Activated CD4-positive, CD25-positive, alpha-beta regulatory T cell treated with anti-CD3 and anti-CD28 coated beads, Interleukin-2, amount 50 U/mL, for 16 hours (primary cell): Measurements from ENCODE around the gene TFR2.
A peak's percentile ranks its signal among the peaks of the same experiment; 100 is the strongest.

ENCODE experiments used
- DNase-seq: peaks from one replicate; pipeline ENCODE4 v3.0.0-alpha.2; 2020; ENCODE audit warnings: low read depth, low spot score

Gene TFR2

GRCh38 chr7:100654908-100655831 lies 13.8 kb upstream of the TFR2 start:
- DNase-seq = no peak

DNA sequence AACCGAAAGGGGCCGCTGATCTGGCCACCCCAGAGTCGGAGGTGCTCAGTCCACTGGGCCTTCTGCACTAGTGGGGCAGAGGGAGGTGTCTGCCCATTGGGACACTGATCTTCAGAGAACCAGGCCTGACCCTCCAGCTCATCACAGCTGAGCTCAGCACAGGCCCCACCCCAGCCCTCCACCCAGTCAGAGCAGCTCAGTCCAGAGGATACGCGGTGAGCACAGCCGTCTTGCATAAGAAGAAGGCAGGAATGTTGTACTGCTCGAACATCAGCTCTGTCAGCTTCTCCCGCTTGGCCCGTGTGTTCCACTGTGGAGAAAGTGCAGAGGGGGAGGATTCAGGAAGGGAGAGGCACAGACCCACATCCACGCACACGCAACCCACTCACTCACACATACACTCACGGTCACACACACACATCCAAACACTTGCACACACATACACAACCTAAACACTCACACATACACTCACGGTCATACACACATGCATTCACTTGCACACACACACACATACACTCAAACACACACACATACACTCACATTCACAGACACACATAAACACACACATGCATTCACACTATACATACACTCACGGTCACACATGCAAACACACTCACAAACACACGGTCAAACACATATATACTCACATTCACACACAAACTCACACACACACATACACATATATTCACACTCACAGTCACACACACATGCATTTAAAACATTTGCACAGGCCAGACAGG lies 8.6 kb upstream of the TFR2 start:
- DNase-seq = no peak

GRCh38 chr7:100642534-100642907 lies 1.2 kb upstream of the TFR2 start:
- DNase-seq = no peak

DNA sequence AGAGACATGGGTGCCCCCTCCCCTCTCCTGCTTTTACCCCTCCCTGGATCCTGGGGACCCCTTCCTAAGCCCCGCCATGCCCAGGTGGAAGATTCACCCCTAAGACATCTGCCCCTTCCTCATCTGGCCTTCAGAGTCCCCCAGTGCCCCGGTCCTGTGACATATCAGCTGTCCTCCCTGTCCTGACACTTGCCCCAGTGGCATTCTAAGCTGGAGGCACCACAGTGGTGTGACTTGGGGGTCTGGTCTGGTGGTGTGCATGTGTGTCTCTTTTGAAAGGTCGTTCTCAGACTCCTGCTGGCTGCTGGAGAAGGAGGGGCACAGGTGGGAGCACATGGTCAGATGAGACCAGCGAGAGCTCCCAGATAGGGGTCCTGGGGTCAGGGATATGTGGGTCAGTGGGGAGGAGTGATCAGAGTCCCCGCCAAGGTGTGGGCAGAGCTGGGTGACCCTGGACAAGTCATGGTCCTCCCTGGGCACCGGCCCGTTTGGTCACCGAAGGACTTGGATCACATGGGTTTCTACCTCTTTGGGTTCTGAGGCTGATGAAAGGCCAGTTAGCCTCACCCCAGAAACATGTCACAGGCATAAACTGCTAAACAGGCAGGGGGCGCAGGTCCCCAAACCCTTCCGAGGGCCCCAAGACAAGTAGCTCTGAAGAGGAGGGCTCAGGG lies 645 bp upstream of the TFR2 start:
- no peak for DNase-seq

DNA sequence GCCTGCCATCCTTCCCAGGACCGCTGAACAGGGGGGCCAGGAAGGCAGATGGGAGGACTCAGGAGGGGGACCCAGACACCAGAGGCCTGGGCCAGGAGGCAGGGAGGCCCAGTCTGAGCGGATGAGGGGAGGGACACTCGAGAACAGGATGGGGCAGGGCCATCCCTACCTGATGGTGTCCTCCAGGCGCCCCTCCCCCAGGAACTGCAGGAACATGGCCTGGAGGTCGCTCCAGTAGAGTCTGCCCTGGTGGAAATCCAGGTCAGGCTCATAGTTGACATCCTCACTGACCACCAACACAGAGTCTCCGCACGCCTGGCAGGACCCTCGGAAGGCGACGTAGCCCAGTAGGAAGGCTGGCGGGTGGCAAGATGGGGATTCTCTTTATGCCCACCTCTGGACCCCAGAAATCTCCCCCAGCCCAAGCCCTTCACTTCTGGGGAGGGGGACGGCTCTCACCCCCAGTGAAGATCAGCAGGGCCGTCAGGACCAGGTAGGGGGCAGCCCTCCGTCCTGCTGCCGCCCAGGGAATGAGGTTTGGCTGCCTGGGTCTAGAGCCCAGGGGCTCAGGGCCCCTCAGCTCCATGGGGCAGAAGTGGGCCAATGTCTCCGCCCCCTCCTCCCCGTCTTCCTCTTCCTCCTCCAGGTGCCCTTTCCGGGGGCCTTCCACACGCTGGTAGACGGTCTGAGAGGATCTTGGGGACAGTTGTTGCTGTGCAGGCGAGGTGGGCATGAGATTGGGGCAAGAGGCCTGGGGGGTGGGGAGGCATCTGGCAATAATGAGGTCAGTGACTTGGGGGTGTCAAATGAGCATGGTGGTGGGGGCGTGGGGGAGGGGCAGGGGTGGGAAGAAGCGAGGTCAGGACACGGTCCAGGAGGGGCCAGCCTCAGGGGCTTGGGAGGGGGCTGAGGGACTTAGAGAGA lies 573 bp downstream of the TFR2 start:
- no peak for DNase-seq

DNA sequence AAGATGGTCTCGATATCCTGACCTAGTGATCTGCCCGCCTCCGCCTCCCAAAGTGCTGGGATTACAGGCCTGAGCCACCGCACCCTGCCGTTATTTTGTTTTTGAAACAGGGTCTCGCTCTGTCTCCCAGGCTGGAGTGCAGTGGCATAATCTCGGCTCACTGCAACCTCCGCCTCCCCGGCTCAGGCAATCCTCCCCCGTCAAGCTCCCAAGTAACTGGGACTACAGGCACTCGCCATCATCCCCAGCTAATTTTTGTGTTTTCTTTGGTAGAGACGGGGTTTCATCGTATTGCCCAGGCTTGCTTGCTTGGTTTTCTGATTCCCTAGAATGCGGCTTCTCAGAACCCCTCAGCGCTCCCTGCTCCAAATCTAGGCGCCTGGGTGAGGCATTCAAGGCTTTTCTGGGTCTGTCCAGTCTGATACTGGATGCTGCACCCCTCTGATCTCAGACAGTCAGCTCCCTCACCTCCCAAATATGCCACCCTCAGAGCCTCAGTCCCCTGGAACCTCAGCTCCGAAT lies 1.3 kb downstream of the TFR2 start:
- no peak for DNase-seq

- no peak for DNase-seq
Measured at GRCh38 chr7:100632951-100633717, 8.2 kb downstream of the TFR2 start.

DNA sequence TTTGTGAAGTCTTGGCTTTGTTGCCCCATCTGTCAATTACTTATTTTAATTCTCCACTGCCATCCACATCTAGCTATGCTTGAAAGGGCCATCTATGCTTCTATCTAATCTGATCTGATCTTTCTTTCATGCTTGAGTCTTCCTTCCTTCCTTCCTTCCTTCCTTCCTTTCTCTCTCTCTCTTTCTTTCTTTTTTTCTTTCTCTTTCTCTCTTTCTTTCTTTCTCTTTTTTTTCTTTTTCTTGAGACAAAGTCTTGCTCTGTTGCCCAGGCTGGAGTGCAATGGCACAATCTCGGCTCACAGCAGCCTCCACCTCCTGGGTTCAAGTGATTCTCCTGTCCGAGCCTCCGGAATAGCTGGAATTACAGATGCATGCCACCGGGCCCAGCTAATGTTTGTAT lies 11.3 kb downstream of the TFR2 start:
- DNase-seq = no peak

DNA sequence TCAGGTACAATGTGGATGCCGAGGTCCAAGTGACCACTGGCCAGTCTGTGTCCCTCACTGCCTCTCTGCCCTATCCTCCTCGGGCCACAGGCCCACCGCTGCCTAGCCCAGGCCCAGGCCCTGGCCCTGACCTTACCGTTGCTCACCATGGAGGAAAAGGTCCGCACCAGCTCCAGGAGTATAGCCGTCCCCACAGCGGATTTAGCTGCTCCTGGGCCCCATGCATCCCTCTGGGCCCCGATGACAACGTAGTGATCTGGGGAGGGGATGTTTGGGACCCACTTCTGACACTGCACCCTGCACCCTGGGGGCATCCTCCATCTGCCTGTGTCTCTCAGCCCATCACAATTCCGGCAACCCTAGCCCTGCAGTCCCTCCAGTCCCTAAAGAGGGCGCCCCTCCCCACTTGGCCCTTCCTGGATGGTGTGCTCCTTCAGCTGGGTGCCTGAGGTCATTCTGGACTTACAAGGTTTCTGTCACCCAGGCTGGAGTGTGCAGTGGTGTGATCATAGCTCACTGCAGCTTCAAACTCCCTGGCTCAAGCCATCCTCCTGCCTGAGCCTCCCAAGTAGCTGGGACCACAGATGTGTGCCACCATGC lies 12.1 kb downstream of the TFR2 start:
- no peak for DNase-seq

- DNase-seq = no peak
Measured at GRCh38 chr7:100627238-100627549, 14.2 kb downstream of the TFR2 start.

GRCh38 chr7:100626530-100627237 lies 14.7 kb downstream of the TFR2 start:
- peak; percentile 61 for DNase-seq

GRCh38 chr7:100626055-100626454 lies 15.3 kb downstream of the TFR2 start:
- no peak for DNase-seq

- no peak for DNase-seq
Measured at GRCh38 chr7:100623951-100624824, 17.2 kb downstream of the TFR2 start.

DNA sequence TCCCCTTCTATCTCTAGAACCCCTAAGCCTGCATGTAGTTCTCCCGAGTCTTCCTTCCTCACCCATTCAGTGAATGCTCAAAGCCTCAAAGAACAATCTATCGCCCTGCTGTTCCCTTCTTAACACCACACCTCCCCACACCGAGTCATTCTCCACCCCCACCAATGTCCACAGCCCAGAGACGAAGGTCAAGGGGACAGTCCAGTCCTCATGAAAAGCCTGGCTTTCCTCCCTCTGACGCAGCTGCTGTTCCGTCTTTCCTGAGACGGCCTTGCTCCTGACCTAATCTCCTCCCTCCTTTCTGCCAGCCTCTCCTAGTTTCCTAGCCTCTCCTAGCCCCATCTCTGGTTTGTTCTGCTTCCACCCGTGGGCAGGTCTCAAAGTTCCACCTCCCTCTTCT lies 19.8 kb downstream of the TFR2 start:
- no peak for DNase-seq

- no peak for DNase-seq
Measured at GRCh38 chr7:100620804-100621203, 20.5 kb downstream of the TFR2 start.

GRCh38 chr7:100620239-100620638 lies 21.1 kb downstream of the TFR2 start:
- no peak for DNase-seq

DNA sequence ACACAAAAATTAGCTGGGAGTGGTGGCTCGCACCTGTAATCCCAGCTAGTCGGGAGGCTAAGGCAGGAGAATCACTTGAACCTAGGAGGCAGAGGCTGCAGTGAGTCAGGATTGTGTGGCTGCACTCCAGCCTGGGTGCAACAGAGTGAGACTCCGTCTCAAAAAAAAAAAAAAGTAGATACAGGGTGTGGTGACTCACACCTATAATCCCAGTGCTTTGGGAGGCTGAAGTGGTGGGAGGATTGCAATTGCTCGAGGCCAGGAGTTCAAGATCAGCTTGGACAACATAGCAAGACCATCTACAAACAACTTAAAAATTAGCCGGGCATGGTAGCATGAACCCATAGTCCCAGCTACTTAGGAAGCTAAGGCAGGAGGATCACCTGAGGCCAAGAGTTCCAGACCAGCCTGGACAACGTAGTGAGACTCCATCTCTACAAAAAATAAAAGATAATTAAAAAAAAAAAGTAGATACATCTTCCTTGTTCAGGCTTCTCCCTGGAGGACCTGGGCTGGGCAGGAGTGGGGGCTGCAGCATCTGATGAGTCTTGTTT lies 27.0 kb downstream of the TFR2 start:
- no peak for DNase-seq
